Esophagus squamous epithelium (tissue), 4 donors: ENCODE measurements around the gene WDR64.

ENCODE experiments used
- CTCF ChIP-seq, 6 experiments: fragments of 450-650 bp in 4 of 6; fragments of 200-600 bp in 2 of 6; sonication (generic) in 2 of 6; IDR thresholded peaks; one replicate each; pipeline ENCODE4 v1.5.1; 2016 to 2019; ENCODE audit warnings: antibody characterized with exemption in 6 of 6, mild to moderate bottlenecking in 4 of 6, moderate library complexity in 4 of 6
- POLR2A ChIP-seq, 4 donors: fragments of 450-650 bp; IDR thresholded peaks; one replicate each; pipeline ENCODE4 v1.6.1; 2017; ENCODE audit warnings: antibody characterized with exemption in 4 of 4, mild to moderate bottlenecking in 4 of 4, moderate library complexity in 3 of 4

- TF ChIP-seq CTCF (IDR thresholded peaks at IDR 0.05) (no peak), POLR2A (IDR thresholded peaks at IDR 0.05) (no peak)
These were observed 187.4 kb downstream of the WDR64 start for GRCh38 chr1:241839369-241839979.
